Stimulated activated CD8-positive, alpha-beta memory T cell treated with anti-CD3 and anti-CD28 coated beads, Interleukin-7, amount 100 ng/mL, for 4 hours (primary cell): ENCODE data around the gene BCKDHB.

Source experiments
- DNase-seq, 2 donors: peaks; one replicate each; pipeline ENCODE4 v3.0.0-alpha.2; 2020; ENCODE audit warnings: low read depth in 2 of 2

BCKDHB gene

GRCh38 chr6:80331974-80332373, 225.5 kb downstream of the BCKDHB start:
- no peak for DNase-seq

GRCh38 chr6:80333342-80333741, 226.9 kb downstream of the BCKDHB start:
- no peak for DNase-seq

GRCh38 chr6:80335121-80335531, 228.7 kb downstream of the BCKDHB start:
- DNase-seq, result no peak

GRCh38 chr6:80336911-80337310, 230.4 kb downstream of the BCKDHB start:
- no peak for DNase-seq

- DNase-seq, result peak; percentile 29 to 44
Measured at GRCh38 chr6:80338201-80338836, 231.8 kb downstream of the BCKDHB start.

GRCh38 chr6:80339421-80339820, 232.9 kb downstream of the BCKDHB start:
- DNase-seq, result no peak

- no peak for DNase-seq
Measured at GRCh38 chr6:80340280-80340679, 233.8 kb downstream of the BCKDHB start.

GRCh38 chr6:80340686-80341085, 234.2 kb downstream of the BCKDHB start:
- no peak for DNase-seq

- DNase-seq, result no peak
Measured at GRCh38 chr6:80341330-80341729, 234.9 kb downstream of the BCKDHB start.

- no peak for DNase-seq
Measured at GRCh38 chr6:80343511-80343910, 237.0 kb downstream of the BCKDHB start.

- DNase-seq, result no peak
Measured at GRCh38 chr6:80347101-80347500, 240.6 kb downstream of the BCKDHB start.

GRCh38 chr6:80348263-80348662, 241.8 kb downstream of the BCKDHB start:
- no peak for DNase-seq

- DNase-seq, result no peak
Measured at GRCh38 chr6:80356000-80356399, 249.5 kb downstream of the BCKDHB start.

GRCh38 chr6:80356545-80356944, 250.1 kb downstream of the BCKDHB start:
- DNase-seq, result no peak

- DNase-seq, result no peak
Measured at GRCh38 chr6:80357081-80357480, 250.6 kb downstream of the BCKDHB start.

GRCh38 chr6:80357674-80358073, 251.2 kb downstream of the BCKDHB start:
- no peak for DNase-seq

- DNase-seq, result no peak
Measured at GRCh38 chr6:80363501-80364122, 257.1 kb downstream of the BCKDHB start.

GRCh38 chr6:80364149-80364548, 257.7 kb downstream of the BCKDHB start:
- no peak for DNase-seq

- DNase-seq, result no peak
Measured at GRCh38 chr6:80366051-80366450, 259.6 kb downstream of the BCKDHB start.

- DNase-seq, result no peak
Measured at GRCh38 chr6:80366714-80367113, 260.2 kb downstream of the BCKDHB start.

- DNase-seq, result no peak
Measured at GRCh38 chr6:80376411-80376810, 269.9 kb downstream of the BCKDHB start.

- DNase-seq, result no peak
Measured at GRCh38 chr6:80380566-80380965, 274.1 kb downstream of the BCKDHB start.

- DNase-seq, result no peak
Measured at GRCh38 chr6:80382811-80383210, 276.3 kb downstream of the BCKDHB start.

- DNase-seq, result no peak
Measured at GRCh38 chr6:80388507-80388906, 282.0 kb downstream of the BCKDHB start.
